LNCaP clone FGC (cell line): ENCODE results near the gene SLC16A8.

Experiments used
- DNase-seq: peaks from one replicate; pipeline ENCODE4 v3.0.0-alpha.2; 2011; ENCODE audit warnings: low read depth
- H3K4me3 ChIP-seq: 2 replicates; pipeline ENCODE4 v1.5.1; 2011; ENCODE audit warnings: mild to moderate bottlenecking, low read depth, low read length, control low read depth
- CTCF ChIP-seq: IDR thresholded peaks from 2 replicates; pipeline ENCODE4 v1.5.1; 2012; ENCODE audit warnings: mild to moderate bottlenecking; ENCODE audit not compliant: control insufficient read depth, insufficient read depth; ENCODE audit errors: extremely low read depth

SLC16A8 gene

GRCh38 chr22:38075105-38075825 is 8.7 kb downstream of the SLC16A8 start:
- H3K4me3 ChIP-seq, result no peak overlapping the region
- DNase-seq, result no peak
- no peak for TF ChIP-seq CTCF

- DNase-seq, result no peak
- no peak overlapping the region for H3K4me3 ChIP-seq
- no peak for TF ChIP-seq CTCF
These were observed 9.5 kb downstream of the SLC16A8 start for GRCh38 chr22:38074181-38075104.

GRCh38 chr22:38073150-38074130 is 10.5 kb downstream of the SLC16A8 start:
- DNase-seq, result no peak
- TF ChIP-seq CTCF, result no peak
- no peak overlapping the region for H3K4me3 ChIP-seq

GRCh38 chr22:38072322-38073149 is 11.4 kb downstream of the SLC16A8 start:
- no peak for DNase-seq
- H3K4me3 ChIP-seq, result no peak overlapping the region
- TF ChIP-seq CTCF, result no peak

- no peak for DNase-seq
- TF ChIP-seq CTCF, result no peak
- H3K4me3 ChIP-seq, result no peak overlapping the region
These were observed 12.3 kb downstream of the SLC16A8 start for GRCh38 chr22:38071421-38072321.
